ENCODE results near the gene CFAP97.

GRCh38 chr4:185229021-185229818 is 25.4 kb upstream of the CFAP97 start:
- TF ChIP-seq POLR2A (IDR thresholded peaks at IDR 0.05; ENCODE audit: extremely low read depth, insufficient read length): no peak
- TF ChIP-seq CTCF (IDR thresholded peaks at IDR 0.05; ENCODE audit: low read depth, low read length): no peak
- TF ChIP-seq MAX (IDR thresholded peaks at IDR 0.05; ENCODE audit: low read depth, low read length): no peak
- TF ChIP-seq MYC (IDR thresholded peaks at IDR 0.05; ENCODE audit: low read depth, low read length): no peak

All from NB4 (cell line).